CD4-positive, alpha-beta T cell treated with Interleukin-1 beta for 1 hour (primary cell): Measurements from ENCODE around the gene KNL1.
"Not testable (repeated sequence)": the region's sequence is repeated elsewhere in the genome, so short reads cannot be mapped to it uniquely, and the experiment has no call there.

Source experiments
- DNase-seq, 2 donors: peaks; one replicate each; pipeline ENCODE4 v3.0.0-alpha.2; 2020 to 2022

Gene KNL1

DNA sequence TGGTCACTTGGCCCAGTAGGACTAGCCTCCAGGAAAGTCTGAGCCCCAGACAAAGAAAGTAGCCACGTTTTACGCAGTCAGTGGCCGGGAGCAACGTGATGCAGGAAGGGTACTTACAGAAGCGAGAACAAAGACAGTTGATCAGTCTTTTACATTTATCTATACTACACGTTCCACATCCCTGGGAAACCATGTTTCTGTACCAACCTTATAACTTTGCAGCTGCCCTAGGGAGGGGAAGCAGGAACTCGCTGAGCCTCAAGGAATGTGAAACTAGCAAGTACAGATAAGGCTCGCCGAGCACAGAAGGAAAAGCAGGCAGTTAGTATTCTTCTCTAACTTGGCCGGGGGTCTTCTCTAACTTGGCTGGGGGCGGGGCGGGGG is 3.4 kb upstream of the KNL1 start:
- DNase-seq, result no peak

DNA sequence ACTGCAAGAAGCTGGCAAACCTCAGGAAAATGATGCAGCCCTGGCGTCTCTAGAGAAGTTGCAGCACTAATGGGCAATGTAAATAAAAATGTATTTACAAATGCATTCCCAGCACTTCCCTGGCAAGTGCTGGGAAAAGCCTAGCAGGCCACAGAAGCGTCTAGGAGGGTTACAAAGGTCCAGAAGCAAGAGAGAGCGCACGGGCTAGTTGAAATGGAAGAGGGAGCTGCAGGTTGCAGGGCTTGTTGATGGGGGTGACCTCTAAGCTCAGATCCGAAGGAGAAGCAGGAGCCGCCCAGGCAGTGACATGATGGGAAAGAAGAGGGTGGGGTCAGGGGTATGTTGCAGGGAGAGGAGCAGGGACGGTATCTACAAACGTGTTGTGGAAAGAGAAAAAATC is 2.7 kb upstream of the KNL1 start:
- no peak for DNase-seq

DNA sequence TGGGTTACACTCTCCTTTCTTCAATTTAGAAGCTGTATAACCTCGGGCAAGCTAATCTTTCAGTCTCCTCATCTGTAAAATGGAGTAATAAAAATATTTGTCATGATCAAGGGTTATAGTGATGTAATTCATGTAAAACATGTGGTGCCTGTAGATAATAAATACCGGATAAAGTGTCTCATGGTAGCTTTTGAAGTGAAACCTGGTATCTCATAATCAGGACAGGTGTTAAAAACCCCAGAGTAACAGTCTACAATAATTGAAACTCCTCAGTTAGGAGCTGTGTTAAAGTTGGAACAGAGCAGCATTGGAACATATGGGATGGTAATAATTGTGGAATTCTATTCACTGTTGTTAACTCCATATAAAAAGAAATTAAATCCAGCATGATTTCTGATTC is 884 bp upstream of the KNL1 start:
- peak in 1 of 2 donors; percentile 42 for DNase-seq

DNA sequence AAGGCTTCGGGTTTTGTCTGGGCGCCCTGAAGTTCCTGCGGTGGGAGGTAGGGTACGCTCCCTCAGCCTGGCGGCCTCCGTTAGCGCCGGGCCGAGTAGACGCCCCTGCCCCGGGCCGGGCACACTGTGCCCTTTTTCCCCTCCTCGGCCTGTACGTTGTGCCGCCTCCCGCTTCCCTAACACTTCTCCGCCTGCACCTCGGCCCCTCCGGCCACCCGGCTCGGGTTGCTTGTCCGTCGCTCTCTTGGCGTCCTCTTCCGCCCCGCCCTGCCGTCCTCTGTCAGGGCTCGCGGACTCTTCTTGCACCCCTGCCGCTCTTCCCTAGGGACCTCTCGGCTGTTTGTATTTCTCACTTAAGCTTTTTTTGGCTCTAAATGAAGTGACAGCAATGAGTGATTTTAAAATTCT is 384 bp downstream of the KNL1 start:
- DNase-seq, result no peak

- no peak for DNase-seq
These were observed 1.2 kb downstream of the KNL1 start for GRCh38 chr15:40595219-40595618.

- no peak for DNase-seq
These were observed 1.7 kb downstream of the KNL1 start for GRCh38 chr15:40595773-40596172.

GRCh38 chr15:40597024-40597423 is 3.0 kb downstream of the KNL1 start:
- no peak for DNase-seq

GRCh38 chr15:40598126-40598525 is 4.1 kb downstream of the KNL1 start:
- no peak for DNase-seq

GRCh38 chr15:40598672-40599071 is 4.6 kb downstream of the KNL1 start:
- no peak for DNase-seq

- DNase-seq, result no peak
These were observed 6.9 kb downstream of the KNL1 start for GRCh38 chr15:40600956-40601355.

GRCh38 chr15:40603935-40604334 is 9.9 kb downstream of the KNL1 start:
- DNase-seq, result no peak

DNA sequence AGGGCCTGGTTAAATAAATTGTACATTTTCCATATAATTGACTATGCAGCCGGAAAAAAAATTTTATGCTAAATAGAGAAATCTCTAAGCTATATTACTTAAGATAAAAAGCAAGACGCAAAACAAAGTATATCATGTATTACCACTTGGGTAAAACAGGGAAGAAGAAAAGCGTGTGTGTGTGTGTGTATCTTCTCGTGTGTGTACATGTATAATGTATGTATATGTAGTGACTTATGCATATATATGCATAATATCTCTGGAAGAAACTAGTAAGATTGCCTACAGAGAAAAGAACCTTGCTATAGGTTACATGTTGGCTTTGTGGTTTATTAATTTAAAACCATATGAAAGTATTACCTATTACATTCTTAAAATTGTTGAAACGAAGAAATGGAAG is 19.0 kb downstream of the KNL1 start:
- no peak for DNase-seq

DNA sequence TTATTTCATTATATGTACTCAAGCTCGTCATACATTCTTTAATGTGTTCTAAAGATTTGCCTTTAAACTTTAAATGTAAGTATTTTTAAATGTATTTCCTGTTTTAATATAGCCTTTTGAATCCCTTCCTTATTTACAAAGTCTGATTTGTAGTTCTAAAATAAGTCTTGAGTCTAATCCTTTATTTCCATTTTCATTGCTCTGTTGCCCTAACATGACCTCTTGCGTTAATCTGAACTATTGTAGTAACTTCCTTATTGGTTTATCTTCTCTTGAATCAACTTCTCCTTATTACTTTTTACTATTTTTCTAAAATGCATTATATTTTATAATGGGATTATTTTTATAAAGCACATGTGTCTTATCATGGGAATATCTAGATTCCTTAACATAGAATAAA is 24.0 kb downstream of the KNL1 start:
- DNase-seq, result no peak

DNA sequence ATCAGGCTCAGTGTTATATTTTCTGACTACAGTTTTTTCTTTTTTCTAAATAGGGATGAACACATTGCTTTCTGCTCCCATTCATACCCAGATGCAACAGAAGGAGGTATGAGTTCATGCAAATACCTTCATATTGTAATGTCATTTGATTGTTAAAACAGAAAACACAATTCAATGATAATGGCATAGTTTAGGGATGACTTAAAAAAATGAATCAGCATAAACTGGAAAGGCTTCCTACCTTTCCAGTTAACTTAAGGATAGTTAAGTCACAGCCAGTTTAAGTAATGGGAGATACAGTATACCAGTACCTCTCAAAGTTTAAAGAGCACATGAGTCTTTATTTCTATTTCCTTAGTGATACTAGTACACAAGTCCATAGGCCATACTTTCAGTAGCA is 24.9 kb downstream of the KNL1 start:
- DNase-seq, result no peak

DNA sequence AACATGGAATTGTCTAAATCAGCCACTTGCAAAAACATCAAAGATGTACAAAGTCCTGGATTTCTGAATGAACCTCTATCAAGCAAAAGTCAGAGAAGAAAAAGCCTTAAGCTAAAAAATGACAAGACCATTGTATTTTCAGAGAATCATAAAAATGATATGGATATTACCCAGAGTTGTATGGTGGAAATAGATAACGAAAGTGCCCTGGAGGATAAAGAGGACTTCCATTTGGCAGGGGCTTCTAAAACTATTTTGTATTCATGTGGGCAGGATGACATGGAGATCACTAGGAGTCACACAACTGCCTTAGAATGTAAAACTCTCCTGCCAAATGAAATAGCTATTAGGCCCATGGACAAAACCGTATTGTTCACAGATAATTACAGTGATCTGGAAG is 29.3 kb downstream of the KNL1 start:
- no peak for DNase-seq

DNA sequence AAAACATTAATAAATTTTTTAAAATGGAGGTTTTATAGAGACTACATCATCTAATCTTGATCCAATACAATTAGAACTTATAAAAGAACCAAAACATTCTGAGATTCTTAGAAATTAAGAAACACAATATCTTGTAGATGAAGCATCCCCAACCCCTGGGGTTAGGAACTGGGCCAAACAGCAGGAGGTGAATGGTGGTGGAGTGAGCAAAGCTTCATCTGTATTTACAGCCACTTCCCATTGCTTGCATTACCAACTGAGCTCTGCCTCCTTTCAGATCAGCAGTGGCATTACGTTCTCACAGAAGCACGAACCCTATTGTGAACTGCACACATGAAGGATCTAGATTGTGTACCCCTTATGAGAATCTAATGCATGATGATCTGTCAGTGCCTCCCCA is 36.3 kb downstream of the KNL1 start:
- DNase-seq, result no peak

GRCh38 chr15:40633178-40633577 is 39.1 kb downstream of the KNL1 start:
- DNase-seq, result no peak

DNA sequence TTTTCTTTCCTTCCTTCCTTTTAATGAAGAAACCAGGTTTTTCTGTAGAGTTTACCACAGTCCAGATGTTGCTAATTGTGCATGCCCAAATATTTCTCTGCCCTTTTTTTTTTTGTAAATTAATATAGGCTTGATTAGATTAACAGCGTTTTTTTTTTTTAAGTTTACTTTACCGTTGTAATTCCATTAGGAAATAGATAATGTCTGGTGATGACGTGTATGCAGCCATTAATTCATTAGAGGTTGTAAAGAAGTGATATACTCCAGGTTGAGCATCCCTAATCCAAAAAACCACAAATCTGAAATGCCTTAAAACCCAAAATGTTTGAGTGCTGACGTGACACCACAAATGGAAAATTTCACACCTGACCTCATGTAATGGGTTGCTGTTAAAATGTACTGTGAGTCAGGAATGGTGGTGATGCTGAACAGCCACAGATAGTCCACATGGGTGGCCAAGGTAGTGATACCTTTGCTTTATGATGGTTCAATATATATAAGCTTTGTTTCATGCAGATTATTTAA is 43.2 kb downstream of the KNL1 start:
- no peak for DNase-seq

DNA sequence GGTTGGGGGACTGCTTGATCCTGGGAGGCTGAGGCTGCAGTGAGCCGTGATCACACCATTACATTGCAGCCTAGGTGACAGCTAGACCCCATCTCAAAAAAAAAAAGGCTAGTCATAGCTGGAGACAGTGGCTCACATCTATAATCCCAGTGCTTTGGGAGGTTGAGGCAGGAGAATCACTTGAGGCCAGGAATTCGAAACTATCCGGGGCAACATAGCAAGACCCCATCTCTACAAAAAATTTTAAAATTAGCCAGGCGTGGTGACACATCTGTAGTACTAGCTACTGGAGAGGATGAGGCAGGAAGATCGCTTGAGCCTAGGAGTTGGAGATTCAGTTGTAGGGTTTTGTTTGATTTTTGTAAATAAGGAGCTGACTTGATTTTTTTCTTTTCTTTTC is 45.6 kb downstream of the KNL1 start:
- DNase-seq, result no peak

- no peak for DNase-seq
These were observed 53.5 kb downstream of the KNL1 start for GRCh38 chr15:40647523-40647922.

DNA sequence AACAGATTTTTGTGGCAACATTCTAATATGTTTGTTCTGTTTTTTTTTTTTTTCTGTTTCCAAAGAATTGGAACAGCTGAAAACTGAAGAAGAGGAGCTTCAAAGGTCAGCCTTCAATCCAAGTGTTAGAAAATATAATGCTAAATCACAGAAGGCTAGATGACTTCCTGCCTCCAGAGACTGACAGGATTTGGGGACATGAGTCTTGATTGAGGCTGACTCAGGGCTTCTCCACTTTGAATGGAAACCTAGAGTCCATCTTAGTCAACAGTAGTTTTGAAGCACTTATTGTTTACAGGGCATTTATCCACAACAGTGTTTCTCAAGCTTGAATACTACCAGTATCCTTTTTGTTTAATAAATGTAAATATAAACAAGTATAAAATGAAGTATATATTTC is 56.4 kb downstream of the KNL1 start:
- DNase-seq, result no peak

DNA sequence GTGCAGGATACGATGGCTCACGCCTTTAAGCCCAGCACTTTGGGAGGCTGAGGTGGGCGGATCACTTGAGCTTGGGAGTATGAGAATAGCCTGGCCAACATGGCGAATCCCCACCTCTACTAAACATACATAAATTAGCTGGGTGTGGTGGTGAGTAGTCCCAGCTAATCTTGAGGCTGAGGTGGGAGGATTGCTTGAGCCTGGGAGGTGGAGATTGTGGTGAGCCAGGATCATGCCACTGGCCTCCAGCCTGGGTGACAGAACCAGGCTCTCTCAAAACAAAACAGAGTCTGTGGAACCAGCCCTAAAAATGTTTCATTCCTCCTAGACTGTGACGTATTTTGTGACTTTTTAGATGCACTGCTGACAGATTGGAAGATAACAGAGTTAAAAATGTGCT is 66.6 kb downstream of the KNL1 start:
- DNase-seq, result no peak

DNA sequence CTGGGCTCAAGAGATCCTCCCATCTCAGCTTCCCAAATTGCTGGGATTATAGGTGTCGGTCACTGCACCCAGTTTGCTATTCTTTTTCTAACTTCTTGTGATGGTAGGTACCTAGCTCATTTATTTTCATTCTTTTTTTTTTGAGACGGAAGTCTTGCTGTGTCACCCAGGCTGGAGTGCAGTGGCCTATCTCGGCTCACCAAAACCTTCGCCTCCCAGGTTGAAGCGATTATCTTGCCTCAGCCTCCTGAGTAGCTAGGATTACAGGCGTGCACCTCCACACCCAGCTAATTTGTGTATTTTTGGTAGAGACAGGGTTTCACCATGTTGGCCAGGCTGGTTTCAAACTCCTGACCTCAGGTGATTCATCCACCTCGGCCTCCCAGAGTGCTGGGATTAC is 70.9 kb downstream of the KNL1 start:
- DNase-seq, result no peak

DNA sequence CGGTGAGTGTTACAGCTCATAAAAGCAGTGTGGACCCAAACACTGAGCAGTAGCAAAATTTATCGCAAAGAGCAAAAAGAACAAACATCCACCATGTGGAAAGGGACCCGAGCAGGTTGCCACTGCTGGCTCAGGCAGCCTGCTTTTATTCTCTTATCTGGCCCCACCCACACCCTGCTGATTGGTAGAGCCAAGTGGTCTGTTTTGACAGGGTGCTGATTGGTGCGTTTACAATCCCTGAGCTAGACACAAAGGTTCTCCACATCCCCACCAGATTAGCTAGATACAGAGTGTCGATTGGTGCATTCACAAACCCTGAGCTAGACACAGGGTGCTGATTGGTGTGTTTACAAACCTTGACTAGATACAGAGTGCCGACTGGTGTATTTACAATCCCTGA is 82.2 kb downstream of the KNL1 start:
- not testable (repeated sequence) for DNase-seq

- not testable (repeated sequence) for DNase-seq
These were observed 82.9 kb downstream of the KNL1 start for GRCh38 chr15:40676906-40677305.

- no peak for DNase-seq
These were observed 86.1 kb downstream of the KNL1 start for GRCh38 chr15:40680151-40680550.
